Neural progenitor cell (in vitro differentiated cells): Measurements from ENCODE around the gene FAM131B. TPM values are rescaled to one million over a fixed set of nuclear protein-coding genes. Genes with fewer than 3 reads are reported as not detected.

Experiments used
- DNase-seq: peaks from one replicate; pipeline ENCODE4 v3.0.0-alpha.2; 2016; ENCODE audit warnings: low spot score
- H2AFZ ChIP-seq: fragments of 200-600 bp; sonication (generic); replicated peaks from 2 replicates; pipeline ENCODE4 v1.6.1; 2016; ENCODE audit warnings: antibody characterized with exemption
- H3F3A ChIP-seq: fragments of 200-600 bp; sonication (generic); 2 replicates; pipeline ENCODE4 v1.6.1; 2016; ENCODE audit warnings: antibody characterized with exemption, low read depth
- H3K27ac ChIP-seq: fragments of 200-600 bp; sonication (generic); 2 replicates; pipeline ENCODE4 v1.5.1; 2016; ENCODE audit warnings: mild to moderate bottlenecking
- H3K27me3 ChIP-seq: fragments of 200-600 bp; sonication (generic); 2 replicates; pipeline ENCODE4 v1.6.1; 2016; ENCODE audit warnings: mild to moderate bottlenecking, moderate library complexity
- H3K36me3 ChIP-seq: fragments of 200-600 bp; sonication (generic); 2 replicates; pipeline ENCODE4 v1.5.1; 2016
- H3K4me1 ChIP-seq: fragments of 200-600 bp; sonication (generic); 2 replicates; pipeline ENCODE4 v1.6.1; 2016; ENCODE audit warnings: mixed run types
- H3K4me2 ChIP-seq: fragments of 200-600 bp; sonication (generic); 2 replicates; pipeline ENCODE4 v1.6.1; 2016
- H3K4me3 ChIP-seq: fragments of 200-600 bp; sonication (generic); 2 replicates; pipeline ENCODE4 v1.5.1; 2016
- H3K79me2 ChIP-seq: fragments of 200-600 bp; sonication (generic); 2 replicates; pipeline ENCODE4 v1.6.1; 2016; ENCODE audit warnings: low read depth
- H3K9ac ChIP-seq: fragments of 200-600 bp; sonication (generic); 2 replicates; pipeline ENCODE4 v1.6.1; 2016
- H3K9me3 ChIP-seq: fragments of 200-600 bp; sonication (generic); 2 replicates; pipeline ENCODE4 v1.5.1; 2016; ENCODE audit warnings: low read depth
- H4K20me1 ChIP-seq: fragments of 200-600 bp; sonication (generic); 2 replicates; pipeline ENCODE4 v1.6.1; 2016; ENCODE audit warnings: low read depth
- H3K27ac Mint-ChIP-seq: 3 replicates; pipeline ENCODE4 v1.8.0; 2021; ENCODE audit warnings: mixed read lengths
- H3K27me3 Mint-ChIP-seq: 2 replicates; pipeline ENCODE4 v1.8.0; 2022; ENCODE audit warnings: low read depth, mild to moderate bottlenecking, inconsistent platforms, moderate library complexity, mixed read lengths; ENCODE audit not compliant: insufficient read depth
- H3K36me3 Mint-ChIP-seq: 3 replicates; pipeline ENCODE4 v1.8.0; 2021; ENCODE audit warnings: mixed read lengths
- H3K4me1 Mint-ChIP-seq: 3 replicates; pipeline ENCODE4 v1.8.0; 2021; ENCODE audit warnings: mixed read lengths
- H3K4me3 Mint-ChIP-seq: 3 replicates; pipeline ENCODE4 v1.8.0; 2021; ENCODE audit warnings: mild to moderate bottlenecking, moderate library complexity, mixed read lengths
- H3K9me3 Mint-ChIP-seq: 3 replicates; pipeline ENCODE4 v1.8.0; 2020; ENCODE audit warnings: mixed read lengths
- EZH2 ChIP-seq: fragments of 200-600 bp; sonication (generic); IDR thresholded peaks from 2 replicates; pipeline ENCODE4 v1.6.1; 2017; ENCODE audit warnings: antibody characterized with exemption, mild to moderate bottlenecking, moderate library complexity
- EZH2phosphoT487 ChIP-seq: fragments of 200-600 bp; sonication (generic); IDR thresholded peaks from 2 replicates; pipeline ENCODE4 v1.6.1; 2017; ENCODE audit warnings: antibody characterized with exemption
- total RNA-seq: library from RNA; depleted of rRNA; stranded (reverse); fragments of >200 nt; gene quantifications from 2 replicates; pipeline ENCODE4 v1.2.3, GENCODE V29; 2015; ENCODE audit warnings: low replicate concordance
- TF ChIP-seq, protein P1 (sequence below): fragments of 200-600 bp; sonication (generic); IDR thresholded peaks from 2 replicates; pipeline ENCODE4 v1.5.1; 2017; ENCODE audit warnings: antibody characterized with exemption, mild to moderate bottlenecking

FAM131B gene
- total RNA-seq, 1 donor from 2014 or later, result 20.1 TPM

DNA sequence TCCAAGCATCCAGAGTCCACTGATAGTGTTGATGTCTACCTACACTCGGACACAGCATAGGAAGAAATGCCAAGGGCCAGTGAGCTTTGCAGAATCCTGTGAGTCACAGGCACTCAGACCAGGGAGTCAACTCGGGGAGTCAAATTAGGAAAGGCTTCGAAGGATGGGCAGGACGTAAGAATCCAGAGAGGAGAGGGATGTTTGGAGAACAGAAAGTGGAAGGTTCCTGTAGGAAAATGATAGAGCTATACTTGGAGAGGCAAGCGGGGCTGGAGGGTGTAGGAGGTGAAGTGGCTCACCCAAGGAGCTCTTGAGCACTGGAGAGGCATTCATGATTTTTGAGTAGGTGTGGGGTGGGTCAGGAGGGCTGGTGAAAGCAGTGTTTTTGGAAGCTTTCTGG lies 21.6 kb upstream of the FAM131B start:
- Histone ChIP-seq H3K9me3 (no peaks in the 10 kb centered on the region), H3K27me3 (no peaks in the 10 kb centered on the region), H3K36me3 (no peaks in the 10 kb centered on the region), H3K4me3 (no peak overlapping the region), H3K79me2 (peaks cover 45% of the 10 kb centered on the region), H3K27ac (no peak overlapping the region), H3F3A (peaks cover 13% of the 10 kb centered on the region), H2AFZ (no peak overlapping the region), H3K4me2 (no peak overlapping the region), H4K20me1 (peaks cover 58% of the 10 kb centered on the region), H3K4me1 (peaks cover 14% of the 10 kb centered on the region), H3K9ac (no peak overlapping the region)
- H3K36me3 Mint-ChIP-seq, result peaks cover 2% of the 10 kb centered on the region
- peaks cover 17% of the 10 kb centered on the region for H3K4me1 Mint-ChIP-seq
- no peak overlapping the region for H3K4me3 Mint-ChIP-seq
- no peak for DNase-seq
- no peaks in the 10 kb centered on the region for H3K9me3 Mint-ChIP-seq
- H3K27ac Mint-ChIP-seq, result no peak overlapping the region
- TF ChIP-seq, protein P1, sequence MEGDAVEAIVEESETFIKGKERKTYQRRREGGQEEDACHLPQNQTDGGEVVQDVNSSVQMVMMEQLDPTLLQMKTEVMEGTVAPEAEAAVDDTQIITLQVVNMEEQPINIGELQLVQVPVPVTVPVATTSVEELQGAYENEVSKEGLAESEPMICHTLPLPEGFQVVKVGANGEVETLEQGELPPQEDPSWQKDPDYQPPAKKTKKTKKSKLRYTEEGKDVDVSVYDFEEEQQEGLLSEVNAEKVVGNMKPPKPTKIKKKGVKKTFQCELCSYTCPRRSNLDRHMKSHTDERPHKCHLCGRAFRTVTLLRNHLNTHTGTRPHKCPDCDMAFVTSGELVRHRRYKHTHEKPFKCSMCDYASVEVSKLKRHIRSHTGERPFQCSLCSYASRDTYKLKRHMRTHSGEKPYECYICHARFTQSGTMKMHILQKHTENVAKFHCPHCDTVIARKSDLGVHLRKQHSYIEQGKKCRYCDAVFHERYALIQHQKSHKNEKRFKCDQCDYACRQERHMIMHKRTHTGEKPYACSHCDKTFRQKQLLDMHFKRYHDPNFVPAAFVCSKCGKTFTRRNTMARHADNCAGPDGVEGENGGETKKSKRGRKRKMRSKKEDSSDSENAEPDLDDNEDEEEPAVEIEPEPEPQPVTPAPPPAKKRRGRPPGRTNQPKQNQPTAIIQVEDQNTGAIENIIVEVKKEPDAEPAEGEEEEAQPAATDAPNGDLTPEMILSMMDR, result no peak
- no peak for TF ChIP-seq EZH2
- no peak for TF ChIP-seq EZH2phosphoT487
- H3K27me3 Mint-ChIP-seq, result peaks cover 7% of the 10 kb centered on the region

DNA sequence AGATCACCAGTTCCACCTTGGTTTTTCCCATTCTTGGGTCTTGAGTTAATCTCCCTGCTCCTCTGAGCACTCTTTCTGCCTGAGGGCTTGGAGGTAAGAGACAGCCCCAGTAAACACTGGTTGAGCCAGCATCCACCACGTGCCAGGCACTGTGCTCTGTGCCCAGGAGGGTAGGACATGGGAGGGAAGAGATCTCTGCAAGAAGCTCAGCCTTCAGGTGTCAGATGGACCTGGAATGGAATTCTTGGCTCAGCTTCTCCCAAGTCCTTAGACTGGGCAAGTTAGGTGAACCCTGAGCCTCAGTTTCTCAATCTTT lies 21.1 kb upstream of the FAM131B start:
- Mint-ChIP-seq H3K27ac (no peak overlapping the region), H3K4me1 (peaks cover 23% of the 10 kb centered on the region), H3K27me3 (peaks cover 9% of the 10 kb centered on the region), H3K9me3 (no peaks in the 10 kb centered on the region), H3K4me3 (no peak overlapping the region), H3K36me3 (no peaks in the 10 kb centered on the region)
- no peak overlapping the region for H3K4me3 ChIP-seq
- peaks cover 19% of the 10 kb centered on the region for H3K4me1 ChIP-seq
- TF ChIP-seq, protein P1, result no peak
- TF ChIP-seq EZH2phosphoT487, result no peak
- no peak for TF ChIP-seq EZH2
- peaks cover 45% of the 10 kb centered on the region for H3K79me2 ChIP-seq
- no peak overlapping the region for H3K4me2 ChIP-seq
- DNase-seq, result no peak
- H3F3A ChIP-seq, result peaks cover 14% of the 10 kb centered on the region
- H3K27me3 ChIP-seq, result no peaks in the 10 kb centered on the region
- no peaks in the 10 kb centered on the region for H3K9me3 ChIP-seq
- H3K9ac ChIP-seq, result no peak overlapping the region
- no peaks in the 10 kb centered on the region for H3K36me3 ChIP-seq
- H3K27ac ChIP-seq, result no peak overlapping the region
- H2AFZ ChIP-seq, result no peak overlapping the region
- peaks cover 58% of the 10 kb centered on the region for H4K20me1 ChIP-seq

DNA sequence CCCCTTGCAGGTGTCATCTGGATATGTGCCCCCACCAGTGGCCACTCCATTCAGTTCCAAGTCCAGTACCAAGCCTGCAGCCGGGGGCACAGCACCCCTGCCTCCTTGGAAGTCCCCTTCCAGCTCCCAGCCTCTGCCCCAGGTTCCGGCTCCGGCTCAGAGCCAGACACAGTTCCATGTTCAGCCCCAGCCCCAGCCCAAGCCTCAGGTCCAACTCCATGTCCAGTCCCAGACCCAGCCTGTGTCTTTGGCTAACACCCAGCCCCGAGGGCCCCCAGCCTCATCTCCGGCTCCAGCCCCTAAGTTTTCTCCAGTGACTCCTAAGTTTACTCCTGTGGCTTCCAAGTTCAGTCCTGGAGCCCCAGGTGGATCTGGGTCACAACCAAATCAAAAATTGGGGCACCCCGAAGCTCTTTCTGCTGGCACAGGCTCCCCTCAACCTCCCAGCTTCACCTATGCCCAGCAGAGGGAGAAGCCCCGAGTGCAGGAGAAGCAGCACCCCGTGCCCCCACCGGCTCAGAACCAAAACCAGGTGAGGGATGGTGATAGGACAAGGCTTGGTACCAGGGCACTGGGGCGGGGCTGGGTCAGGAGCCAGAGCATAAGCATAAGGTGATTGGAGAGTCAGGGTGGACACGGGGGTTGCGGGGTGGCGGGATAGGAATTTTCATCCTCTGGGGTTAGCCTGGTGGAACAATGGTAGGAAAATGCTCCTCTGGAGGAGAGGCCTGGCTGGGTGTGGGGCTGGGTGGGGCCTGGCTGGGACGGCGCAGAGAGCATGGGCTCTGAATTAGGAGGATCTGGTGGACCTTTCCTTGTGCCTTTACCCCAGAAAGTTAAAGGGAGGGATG lies 20.5 kb upstream of the FAM131B start:
- Histone ChIP-seq H4K20me1 (peaks cover 53% of the 10 kb centered on the region), H3K27me3 (no peaks in the 10 kb centered on the region), H3K4me1 (peaks cover 20% of the 10 kb centered on the region), H3K79me2 (peaks cover 45% of the 10 kb centered on the region), H3F3A (peaks cover 14% of the 10 kb centered on the region), H3K9me3 (no peaks in the 10 kb centered on the region), H3K36me3 (no peaks in the 10 kb centered on the region), H3K27ac (no peak overlapping the region), H3K4me3 (peak overlapping the region; percentile 88), H3K4me2 (peak overlapping the region; percentile 95), H3K9ac (no peak overlapping the region), H2AFZ (no peak overlapping the region)
- no peaks in the 10 kb centered on the region for H3K36me3 Mint-ChIP-seq
- H3K27me3 Mint-ChIP-seq, result peaks cover 9% of the 10 kb centered on the region
- H3K4me1 Mint-ChIP-seq, result peaks cover 23% of the 10 kb centered on the region
- H3K9me3 Mint-ChIP-seq, result peaks cover 2% of the 10 kb centered on the region
- no peak for DNase-seq
- peak overlapping the region; percentile 83 for H3K4me3 Mint-ChIP-seq
- no peak overlapping the region for H3K27ac Mint-ChIP-seq
- no peak for TF ChIP-seq EZH2phosphoT487
- no peak for TF ChIP-seq EZH2
- TF ChIP-seq, protein P1, result no peak
